NCI-H82 treated with DMSO at 0.1 percent for 48 hours (cell line): Measurements from ENCODE around the gene CYP26C1.

Source experiments
- DNase-seq: peaks from one replicate; lab custom pipeline; 2025; ENCODE audit not compliant: unreplicated experiment; lab: John Stamatoyannopoulos, UW

Gene CYP26C1

DNA sequence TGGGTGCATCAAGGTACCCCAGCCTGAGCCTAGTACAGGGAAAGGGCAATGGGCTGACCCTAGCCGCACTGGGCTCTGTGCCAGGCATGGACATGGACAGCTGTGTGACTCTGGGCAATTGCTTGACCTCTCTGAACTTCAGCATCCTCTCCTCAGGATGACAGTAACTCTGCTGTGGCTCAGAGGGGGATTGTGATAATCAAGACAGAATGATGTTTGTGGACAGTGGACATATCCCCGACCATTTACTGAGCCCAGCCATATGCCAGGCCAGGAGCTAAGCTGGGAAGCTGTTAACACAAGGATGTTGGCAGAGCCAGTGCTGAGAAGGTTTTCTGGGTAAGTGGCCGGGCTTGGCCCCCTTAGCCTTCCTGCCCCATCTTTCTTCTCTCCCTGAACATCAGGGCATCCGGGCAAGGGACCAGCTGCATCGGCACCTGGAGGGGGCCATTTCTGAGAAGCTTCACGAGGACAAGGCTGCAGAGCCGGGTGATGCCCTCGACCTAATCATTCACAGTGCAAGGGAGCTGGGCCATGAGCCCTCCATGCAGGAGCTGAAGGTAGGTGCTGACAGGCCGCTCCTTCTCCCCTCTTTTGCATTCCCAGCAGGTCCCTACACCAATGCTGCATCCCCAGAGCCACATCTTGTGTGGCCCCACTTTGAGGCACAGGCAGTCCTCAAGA lies 3.5 kb downstream of the CYP26C1 start:
- DNase-seq = no peak

DNA sequence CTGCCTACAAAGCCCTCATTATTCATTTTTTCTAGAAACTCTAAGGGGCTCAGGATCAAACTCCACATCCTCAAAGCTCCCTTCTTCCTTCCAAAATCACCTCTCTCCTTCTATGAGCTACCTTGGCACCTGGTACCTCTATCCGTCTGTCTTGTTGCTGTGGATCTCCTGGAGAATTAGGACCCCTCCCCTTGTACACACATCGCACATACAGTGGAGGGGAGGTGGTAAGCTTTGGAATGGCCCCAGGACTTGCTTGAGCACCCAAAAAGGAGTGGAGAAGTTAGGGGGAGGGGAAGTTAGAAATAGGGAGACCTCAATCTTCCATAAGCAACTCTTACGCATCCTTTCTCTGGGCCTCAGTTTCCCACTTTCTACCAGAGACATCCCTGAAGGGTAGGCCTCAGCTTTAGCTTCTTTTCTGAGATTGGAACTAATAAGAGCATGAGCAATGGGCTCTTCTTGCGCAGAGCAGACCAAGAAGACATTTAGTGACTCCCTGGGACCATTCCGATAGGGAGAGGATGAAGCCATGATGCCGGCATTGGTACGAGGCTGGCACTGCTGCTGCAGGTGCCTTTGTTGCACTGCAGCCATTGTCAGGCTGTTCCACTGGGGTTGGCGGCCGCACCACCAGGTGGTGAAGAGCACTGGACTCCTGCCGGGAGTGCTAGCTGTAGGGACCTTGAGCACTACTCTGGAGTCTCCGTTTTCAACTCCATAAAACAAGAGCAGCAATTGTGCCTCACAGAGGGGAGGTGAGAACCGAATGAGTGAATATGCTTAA lies 4.5 kb downstream of the CYP26C1 start:
- DNase-seq = no peak

DNA sequence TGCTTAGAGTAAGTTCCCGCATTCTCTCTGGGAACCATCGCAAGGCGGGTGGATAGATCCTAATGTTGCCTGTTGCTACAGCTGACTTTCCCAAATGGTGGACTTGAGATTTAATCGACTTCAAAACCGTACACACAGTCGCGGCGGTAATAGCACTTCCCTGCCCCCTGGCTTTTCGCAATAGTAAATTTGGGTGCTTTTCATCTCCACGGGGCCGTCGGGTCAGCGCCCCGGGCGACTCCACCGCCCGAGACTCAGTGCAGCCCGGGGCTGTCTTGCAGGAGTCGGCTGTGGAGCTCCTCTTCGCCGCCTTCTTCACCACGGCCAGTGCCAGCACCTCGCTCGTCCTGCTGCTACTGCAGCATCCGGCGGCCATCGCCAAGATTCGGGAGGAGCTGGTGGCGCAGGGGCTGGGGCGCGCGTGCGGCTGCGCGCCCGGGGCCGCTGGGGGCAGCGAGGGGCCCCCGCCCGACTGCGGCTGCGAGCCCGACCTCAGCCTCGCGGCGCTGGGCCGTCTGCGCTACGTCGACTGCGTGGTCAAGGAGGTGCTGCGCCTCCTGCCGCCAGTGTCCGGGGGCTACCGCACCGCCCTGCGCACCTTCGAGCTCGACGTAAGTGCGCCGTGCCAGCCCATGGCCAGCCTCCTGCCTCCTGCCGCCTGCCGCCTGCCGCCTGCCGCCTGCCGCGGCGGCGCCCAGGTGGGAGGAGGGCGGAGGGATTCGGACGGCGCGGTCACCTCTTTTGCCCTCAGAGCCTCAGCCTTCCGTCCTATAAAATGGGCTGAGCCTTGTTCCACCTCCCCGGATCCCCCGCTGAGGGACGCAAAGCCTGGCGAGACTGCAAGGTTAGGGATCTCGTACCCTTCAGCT lies 5.3 kb downstream of the CYP26C1 start:
- DNase-seq = no peak

DNA sequence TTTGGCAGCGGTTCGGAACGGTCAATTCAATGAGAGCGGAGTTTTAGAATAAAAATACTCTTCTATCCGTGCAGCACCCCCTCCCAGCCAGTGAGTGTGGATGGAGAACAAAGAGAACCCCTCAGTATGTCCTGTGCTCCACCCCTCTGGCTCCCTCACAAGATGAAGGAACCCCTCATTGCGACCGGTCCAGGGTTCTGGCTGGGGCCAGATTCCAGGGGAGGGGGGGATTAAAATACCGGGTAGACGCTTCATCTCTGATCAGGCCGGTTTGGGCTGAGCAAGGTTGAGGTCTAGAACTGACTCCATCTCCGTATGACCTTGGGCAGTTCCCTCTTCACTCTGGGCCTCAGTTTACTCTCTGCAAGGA lies 5.9 kb downstream of the CYP26C1 start:
- no peak for DNase-seq

DNA sequence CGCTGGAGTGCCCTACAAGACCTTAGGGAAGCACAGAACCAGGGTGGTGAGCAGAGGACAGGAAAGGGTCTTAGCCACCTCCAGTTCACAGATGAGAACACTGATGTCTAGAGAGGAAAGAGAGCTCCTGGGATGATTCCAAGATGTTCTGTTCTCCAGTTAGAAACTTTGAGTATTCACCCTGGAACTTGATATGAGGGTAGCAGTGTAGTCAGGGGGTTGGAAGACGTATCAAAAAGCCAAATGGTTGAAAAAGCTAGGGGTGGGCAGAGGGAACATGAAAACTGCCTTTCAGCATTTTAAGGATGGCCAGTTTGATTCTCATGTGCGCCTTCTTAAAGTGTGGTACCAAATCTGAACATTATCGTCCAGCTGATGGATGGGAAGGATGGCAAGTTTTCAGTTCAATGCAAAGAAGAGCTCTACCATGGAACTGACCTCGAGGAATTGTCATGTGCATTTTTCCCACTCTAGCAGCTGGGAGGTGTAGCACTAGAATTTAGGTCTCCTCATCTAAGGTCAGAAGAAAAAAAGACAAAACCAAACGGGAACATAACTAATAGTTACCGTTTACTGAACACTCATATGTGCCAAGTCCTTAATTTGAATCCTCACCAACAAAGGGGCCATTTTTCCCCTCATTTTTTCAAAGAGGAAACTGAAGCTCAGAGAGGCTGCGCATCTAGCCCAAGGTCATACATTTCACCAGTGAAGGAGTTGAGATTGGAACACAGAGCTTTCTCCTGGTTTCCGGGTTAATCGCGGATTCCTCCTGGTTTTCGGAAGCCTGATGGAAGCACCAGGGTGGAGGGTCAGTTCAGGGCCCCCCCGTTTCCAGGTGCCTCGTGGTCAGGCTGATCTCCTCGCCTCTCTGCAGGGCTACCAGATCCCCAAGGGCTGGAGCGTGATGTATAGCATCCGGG lies 7.1 kb downstream of the CYP26C1 start:
- DNase-seq = no peak

DNA sequence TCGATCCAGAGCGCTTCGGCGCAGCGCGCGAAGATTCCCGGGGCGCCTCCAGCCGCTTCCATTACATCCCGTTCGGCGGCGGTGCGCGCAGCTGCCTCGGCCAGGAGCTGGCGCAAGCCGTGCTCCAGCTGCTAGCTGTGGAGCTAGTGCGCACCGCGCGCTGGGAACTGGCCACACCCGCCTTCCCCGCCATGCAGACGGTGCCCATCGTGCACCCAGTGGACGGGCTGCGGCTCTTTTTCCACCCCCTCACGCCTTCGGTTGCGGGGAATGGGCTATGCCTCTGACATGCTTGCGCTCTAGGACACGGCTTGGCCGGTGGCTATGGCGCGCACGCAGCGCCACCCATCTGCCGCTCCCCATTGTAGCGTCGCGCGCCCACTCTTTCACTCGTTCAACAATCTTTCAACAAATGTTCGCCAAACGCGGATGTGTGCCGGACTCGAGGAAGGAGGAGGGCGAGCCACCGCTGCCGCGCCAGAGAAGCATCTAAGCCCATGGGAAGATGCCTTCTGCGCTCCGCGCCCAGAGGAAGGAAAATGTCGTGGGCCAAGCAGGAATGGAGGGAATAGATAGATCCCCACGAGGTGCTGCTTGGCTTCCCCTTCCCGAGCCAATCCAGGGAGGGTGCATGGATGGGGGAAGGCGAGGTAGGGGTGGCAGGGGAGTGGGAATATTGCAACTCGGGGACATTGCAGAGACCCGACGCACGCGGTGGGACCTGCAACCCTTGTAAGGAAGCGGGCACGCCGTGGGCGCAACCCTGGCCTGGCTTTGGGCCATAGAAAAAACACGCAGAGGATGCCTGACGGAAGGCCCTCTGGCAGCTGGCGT lies 8.0 kb downstream of the CYP26C1 start:
- DNase-seq = no peak

DNA sequence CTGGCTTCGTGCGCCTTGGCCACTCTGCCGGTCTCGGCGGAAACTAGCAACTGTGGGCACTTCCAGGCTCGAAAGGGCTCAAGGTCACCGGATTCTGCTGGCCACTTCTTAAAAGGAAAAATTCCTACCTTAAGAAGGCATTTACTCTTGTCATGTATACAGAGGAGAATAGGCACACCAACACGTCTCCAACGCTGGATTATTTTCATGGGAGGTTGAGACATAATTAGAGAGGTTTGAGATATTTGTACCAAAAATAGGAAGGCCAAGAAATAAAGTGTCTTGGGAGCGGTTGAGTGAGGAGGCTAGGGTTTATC lies 8.6 kb downstream of the CYP26C1 start:
- DNase-seq = no peak

DNA sequence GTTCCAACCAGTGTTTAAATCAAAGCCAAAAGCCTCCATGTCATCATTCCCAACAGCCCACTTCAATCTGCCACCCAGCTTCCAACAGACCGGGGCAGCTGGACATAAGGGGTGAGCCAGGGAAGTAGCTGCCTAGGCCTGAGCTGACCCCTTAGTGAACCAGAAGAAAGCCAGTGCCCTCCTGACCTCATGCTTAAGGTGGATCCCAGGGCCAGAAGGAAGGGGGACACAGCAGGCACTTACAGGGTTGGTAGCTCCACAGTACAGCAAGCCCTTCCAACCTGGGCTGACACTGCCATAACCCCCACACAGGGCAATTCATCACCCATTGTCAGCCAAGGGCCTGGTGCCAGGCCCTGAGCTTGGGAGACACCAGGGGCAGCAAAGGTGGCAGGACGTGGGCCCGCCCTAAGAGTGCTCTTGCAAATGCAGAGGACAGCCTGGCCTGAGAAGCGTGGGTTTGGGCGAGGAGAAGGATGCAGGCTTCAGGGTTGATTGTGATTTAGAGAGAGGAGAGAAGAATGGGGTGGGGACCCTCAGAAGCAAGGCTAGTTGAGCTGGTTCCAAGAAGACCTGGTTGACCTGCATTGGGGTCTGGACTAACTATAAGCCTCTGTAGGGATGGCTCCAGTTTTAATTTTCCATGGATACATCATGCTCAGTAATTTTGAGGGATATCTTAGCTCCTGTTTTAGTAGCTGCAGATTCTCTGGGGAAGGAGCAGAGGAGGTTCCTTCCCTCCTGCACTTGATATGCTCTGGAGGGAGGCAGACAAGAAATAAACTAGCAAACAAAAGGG lies 10.0 kb downstream of the CYP26C1 start:
- DNase-seq = no peak

DNA sequence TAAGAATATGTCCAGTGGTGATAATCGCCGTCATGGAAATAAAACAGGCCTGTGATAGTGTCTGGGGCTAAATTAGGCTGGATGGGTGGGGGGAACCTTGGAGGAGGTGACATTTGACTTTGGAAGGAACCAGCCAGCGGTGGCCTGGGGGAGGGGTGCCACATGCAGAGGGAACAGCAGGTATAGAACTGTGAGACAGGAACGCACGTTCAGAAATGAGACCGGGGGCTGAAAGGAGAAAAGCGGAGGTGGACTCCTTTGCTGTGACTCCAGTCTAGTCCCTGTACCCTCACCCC lies 10.5 kb downstream of the CYP26C1 start:
- no peak for DNase-seq

DNA sequence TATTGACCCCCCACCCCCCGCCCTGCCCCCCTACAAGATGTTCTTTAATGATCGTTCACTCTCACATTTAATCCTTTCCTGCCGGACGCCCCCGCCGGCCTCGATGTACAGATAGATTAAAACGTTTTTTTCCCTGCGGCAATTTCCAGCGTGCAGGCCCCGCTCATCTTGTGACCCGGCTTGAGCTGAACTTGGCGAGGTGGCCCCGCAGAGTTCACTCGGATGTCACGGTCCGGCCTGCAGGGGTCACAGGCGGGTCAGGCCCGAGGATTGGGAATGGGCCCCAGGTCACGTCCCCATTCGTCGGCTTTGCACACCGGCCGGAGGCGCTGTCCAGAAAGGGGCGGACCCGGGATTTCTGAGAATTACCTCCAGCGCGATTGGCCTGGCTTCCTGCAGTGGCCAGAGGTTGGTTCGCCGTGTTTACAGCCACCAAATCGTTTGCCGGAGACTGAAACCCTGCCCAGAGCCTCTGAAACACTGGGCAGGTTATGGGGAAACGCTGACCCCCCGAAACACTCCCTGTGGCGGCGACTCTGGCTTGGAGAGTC lies 11.2 kb downstream of the CYP26C1 start:
- DNase-seq = no peak

DNA sequence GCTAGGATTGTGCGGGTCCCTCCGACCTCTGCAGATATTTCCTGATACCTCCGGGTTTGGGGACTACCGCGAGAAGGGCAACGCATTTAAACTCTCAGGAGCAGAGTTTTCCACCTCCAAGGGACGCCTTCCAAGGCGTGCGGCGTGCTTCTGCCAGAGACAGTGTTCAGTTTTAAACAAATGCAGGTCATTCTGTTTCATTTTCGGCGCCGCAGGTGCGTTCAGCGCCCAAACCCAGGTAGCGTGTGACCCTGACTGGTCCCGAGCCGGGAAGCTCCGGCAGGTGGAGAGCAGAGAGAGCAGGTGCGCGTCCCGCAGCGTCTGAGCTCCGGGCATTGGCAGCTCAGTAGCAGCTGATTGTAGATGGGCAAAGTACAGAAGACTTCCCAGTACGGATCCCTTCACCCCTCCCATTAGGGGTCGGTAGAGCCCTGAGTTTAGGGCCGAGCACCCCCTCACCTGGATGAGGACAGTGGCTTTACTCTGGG lies 11.7 kb downstream of the CYP26C1 start:
- no peak for DNase-seq

DNA sequence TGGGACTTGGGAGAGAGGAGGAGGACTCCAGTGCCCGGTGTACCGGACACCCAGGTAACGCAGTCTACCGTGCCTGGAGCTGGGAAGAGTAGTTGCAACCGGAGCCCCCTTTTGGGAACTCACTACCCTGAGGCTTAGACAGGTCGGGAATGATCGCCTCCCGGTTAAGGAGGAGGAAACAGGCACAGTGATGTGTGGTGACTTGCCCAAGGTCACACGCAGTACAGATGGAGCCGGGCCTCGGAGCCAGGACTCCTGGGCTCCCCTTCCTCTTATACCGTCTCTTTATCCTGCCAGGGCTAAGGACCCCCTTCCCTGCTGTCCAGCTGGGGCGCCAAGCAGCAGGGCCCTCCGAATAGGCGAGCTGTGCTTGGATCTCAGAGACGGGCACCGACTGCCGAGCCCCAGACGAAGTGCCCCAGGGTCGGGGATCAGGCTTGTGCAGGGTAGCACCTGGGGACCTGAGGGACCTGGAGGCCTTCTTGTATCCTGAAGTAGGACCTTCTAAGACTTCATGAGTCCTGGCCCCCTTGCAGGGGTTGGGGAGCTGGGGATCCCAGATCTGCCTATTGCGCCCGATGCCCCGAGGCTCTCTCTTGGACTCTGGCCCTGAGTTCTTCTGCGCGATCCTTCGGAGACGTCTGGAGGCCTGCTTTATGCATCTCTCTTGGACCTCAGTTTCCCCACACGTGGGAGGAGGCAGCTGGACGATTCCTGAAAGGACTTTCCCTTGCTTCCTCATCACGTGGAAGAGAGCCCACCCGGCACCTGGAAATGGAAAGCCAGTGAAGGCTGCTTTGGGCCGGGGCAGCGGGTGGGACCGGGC lies 12.3 kb downstream of the CYP26C1 start:
- DNase-seq = no peak

DNA sequence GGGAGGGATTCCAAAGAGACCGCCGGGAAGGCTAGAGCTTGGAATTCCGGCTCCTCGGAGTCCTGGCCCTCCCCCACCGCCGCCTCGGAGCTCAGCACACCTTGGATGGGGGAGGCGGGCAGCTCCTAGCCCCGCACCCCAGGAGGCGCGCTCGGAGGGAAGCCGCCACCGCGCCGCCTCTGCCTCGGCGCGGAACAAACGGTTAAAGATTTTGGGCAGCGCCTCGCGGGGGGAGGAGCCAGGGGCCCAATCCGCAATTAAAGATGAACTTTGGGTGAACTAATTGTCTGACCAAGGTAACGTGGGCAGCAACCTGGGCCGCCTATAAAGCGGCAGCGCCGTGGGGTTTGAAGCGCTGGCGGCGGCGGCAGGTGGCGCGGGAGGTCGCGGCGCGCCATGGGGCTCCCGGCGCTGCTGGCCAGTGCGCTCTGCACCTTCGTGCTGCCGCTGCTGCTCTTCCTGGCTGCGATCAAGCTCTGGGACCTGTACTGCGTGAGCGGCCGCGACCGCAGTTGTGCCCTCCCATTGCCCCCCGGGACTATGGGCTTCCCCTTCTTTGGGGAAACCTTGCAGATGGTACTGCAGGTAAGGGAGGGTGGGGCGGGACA lies 13.0 kb downstream of the CYP26C1 start, which contains the start of gene CYP26A1:
Gene CYP26A1, plus strand, starts transcription at position 355 of the 608 bp plus-strand sequence. Its CDS starts 42 bp downstream, at position 397.
- DNase-seq = no peak

DNA sequence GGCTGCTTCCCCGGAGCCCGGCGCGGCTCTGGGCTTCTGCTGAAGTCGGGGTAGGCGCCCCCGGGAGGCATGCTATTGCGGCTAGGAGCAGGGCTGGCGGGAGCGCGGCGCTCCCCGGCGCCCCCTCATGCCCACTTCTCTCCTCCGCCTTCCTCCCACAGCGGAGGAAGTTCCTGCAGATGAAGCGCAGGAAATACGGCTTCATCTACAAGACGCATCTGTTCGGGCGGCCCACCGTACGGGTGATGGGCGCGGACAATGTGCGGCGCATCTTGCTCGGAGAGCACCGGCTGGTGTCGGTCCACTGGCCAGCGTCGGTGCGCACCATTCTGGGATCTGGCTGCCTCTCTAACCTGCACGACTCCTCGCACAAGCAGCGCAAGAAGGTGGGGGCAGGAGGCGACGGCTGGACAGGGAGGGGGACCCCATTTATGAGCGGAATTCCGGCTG lies 13.6 kb downstream of the CYP26C1 start:
- DNase-seq = no peak

DNA sequence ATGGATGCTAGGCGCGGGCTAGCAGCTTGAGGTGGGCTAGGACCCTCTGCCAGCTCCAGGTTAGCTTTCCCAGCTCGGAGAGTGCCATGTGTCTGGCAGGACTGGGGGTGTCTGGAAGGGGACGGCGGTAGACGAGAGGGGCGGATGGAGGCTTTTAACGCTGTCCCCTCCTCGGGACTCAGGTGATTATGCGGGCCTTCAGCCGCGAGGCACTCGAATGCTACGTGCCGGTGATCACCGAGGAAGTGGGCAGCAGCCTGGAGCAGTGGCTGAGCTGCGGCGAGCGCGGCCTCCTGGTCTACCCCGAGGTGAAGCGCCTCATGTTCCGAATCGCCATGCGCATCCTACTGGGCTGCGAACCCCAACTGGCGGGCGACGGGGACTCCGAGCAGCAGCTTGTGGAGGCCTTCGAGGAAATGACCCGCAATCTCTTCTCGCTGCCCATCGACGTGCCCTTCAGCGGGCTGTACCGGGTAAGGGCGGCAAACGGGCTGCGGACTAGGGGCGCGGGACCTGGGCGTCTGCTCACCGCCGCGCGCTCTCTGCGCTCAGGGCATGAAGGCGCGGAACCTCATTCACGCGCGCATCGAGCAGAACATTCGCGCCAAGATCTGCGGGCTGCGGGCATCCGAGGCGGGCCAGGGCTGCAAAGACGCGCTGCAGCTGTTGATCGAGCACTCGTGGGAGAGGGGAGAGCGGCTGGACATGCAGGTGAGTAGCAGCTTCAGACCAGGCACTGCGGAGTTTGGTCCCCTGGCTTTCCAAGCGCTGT lies 14.2 kb downstream of the CYP26C1 start:
- DNase-seq = no peak

DNA sequence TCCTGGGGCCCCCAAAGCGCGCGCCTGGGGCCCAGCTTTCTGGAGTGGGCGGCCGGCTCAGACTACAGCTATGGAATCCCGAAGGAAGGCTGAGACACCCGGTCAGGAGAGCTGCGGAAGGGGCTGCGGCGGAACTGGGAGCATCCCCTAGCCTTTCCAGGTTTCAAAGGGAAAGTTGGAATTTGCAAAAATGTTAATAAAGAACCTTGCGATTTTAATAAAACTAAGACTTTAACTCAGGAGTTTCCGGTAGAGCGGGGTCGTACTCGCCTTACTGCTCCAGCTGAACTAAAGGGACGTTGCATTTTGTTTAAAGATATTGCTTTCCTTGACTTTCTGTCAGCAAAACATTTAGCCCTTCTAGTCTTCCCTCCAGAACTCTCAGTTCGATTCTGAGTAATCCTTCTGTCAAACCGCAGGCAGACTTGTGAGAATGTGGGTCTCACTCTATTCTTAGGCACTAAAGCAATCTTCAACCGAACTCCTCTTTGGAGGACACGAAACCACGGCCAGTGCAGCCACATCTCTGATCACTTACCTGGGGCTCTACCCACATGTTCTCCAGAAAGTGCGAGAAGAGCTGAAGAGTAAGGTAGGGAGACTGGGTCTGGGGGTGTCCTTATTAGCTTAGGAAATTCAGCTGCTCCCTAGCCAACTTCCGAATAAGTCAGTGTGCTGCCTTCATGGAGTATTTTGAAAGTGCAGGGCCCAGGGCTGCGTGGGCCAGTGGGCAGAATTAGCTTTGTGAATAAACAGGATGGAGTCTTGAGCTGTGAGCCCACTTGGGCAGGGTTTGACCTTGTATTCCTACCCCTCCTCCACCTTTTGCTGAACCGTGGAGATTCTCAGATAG lies 15.0 kb downstream of the CYP26C1 start:
- DNase-seq = no peak
